PFSK-1 (cell line): Measurements from ENCODE around the gene PCSK6.

Source experiments
- FOXP2 ChIP-seq: optimal IDR thresholded peaks from 2 replicates; pipeline ENCODE3; 2011; ENCODE audit warnings: borderline replicate concordance, control low read depth, inconsistent platforms; ENCODE audit not compliant: insufficient read depth; ENCODE audit errors: extremely low read length, extremely low read depth
- POLR2AphosphoS5 ChIP-seq: IDR thresholded peaks from 2 replicates; pipeline ENCODE4 v1.6.1; 2012; ENCODE audit warnings: low read depth, mild to moderate bottlenecking, control low read depth, low read length, moderate library complexity
- REST ChIP-seq, 2 experiments: IDR thresholded peaks; 2 replicates each; pipeline versions ENCODE4 v1.6.1 to v1.8.0; 2011 to 2012; ENCODE audit warnings: low read depth in 2 of 2, low read length in 2 of 2, control low read depth in 1 of 2, inconsistent platforms in 1 of 2, mild to moderate bottlenecking in 1 of 2, moderate library complexity in 1 of 2; ENCODE audit not compliant: insufficient read depth in 1 of 2
- SIN3A ChIP-seq: IDR thresholded peaks from 2 replicates; pipeline ENCODE4 v1.6.1; 2012; ENCODE audit warnings: mild to moderate bottlenecking, low read length, moderate library complexity, borderline replicate concordance; ENCODE audit not compliant: insufficient read depth
- TAF1 ChIP-seq: IDR thresholded peaks from 2 replicates; pipeline ENCODE4 v1.6.1; 2012; ENCODE audit warnings: low read length, control low read depth, borderline replicate concordance; ENCODE audit not compliant: insufficient read depth

PCSK6 gene

DNA sequence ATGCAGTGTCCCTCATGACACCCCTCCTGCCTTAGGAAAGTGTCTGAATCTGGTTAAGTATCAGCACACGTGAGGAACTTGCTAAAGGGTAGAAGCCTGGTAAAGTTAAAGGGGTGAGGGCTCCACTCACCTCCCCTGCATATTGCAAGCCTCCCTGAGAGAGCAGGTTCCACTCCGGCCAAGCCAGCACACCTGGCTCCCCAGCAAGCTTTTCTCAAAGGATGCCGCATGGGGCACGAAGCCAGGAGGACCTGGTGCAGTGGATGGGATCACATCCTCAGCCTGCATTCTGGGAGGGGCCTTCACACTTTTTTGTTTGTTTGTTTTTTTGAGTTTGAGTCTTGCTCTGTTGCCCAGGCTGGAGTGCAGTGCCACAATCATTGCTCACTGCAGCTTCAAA lies 79.9 kb downstream of the PCSK6 start:
- TF ChIP-seq POLR2AphosphoS5 (no peak), SIN3A (no peak), FOXP2 (no peak), REST (IDR thresholded peaks at IDR 0.05; ENCODE audit: insufficient read depth in 1 of 2, low read depth in 2 of 2, low read length in 2 of 2) (no peak), TAF1 (no peak)

DNA sequence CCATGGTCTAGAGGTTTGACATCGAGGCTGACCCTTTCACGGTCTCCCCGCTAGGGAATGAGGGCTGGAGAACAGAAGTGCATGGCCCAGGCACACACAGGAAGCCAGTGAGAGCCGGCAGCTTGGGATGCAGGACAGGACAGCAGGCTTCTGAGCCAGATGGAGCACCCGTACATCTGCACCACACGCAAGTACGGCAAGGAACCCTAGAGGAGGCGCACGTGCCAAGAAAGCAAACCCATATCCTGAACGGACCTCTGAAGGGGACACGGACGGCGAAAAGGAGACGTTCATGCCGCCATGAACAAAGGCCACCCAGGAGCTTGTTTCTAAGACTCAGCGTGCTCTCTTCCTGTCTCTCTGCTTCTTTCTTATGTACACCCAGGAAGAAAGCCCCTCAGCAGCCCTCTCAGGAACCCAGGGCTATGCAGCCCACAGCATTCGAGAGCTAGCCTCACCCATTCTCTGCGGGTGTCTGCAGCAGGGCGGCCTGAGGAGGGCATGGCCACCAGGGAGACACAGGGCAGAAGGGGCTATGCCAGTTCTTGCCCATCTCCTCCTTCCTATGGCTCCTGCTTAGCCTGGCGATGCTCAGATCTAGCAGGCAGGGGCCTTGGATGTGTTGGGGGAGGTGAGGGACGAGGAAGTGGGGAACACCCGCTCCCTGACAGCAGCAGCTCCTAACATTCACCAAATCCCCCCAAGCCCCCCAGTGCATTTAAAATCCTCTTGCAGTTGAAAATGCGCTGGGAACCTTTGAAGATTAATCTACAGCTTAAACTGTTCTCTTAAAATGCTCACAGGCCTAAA lies 81.3 kb downstream of the PCSK6 start:
- no peak for TF ChIP-seq REST (IDR thresholded peaks at IDR 0.05; ENCODE audit: insufficient read depth in 1 of 2, low read depth in 2 of 2, low read length in 2 of 2)
- no peak for TF ChIP-seq FOXP2
- no peak for TF ChIP-seq POLR2AphosphoS5
- TF ChIP-seq SIN3A = no peak
- TF ChIP-seq TAF1 = no peak

DNA sequence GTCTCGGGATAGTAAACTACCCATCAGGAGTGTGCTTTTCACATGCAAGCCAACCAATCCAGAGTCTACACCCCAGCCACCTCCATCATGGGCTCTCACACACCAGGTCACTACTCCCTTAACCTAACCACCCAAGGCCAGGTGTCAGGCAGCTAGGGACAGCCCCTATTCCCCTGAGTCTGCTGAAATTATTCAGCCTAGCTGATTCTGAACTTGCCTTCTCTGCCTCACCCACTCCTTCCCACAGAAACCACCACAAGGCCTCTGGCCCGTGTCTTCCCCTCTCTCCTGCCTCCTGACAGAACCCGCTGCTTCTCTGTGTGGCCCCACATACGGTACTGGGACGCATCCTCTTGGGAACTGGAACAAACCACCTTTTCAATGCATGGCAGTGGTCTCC lies 82.1 kb downstream of the PCSK6 start:
- TF ChIP-seq TAF1 = no peak
- no peak for TF ChIP-seq POLR2AphosphoS5
- TF ChIP-seq REST (IDR thresholded peaks at IDR 0.05; ENCODE audit: insufficient read depth in 1 of 2, low read depth in 2 of 2, low read length in 2 of 2) = no peak
- TF ChIP-seq SIN3A = no peak
- no peak for TF ChIP-seq FOXP2

GRCh38 chr15:101406526-101407195 lies 82.8 kb downstream of the PCSK6 start:
- TF ChIP-seq SIN3A (no peak), TAF1 (no peak), POLR2AphosphoS5 (no peak), FOXP2 (no peak), REST (IDR thresholded peaks at IDR 0.05; ENCODE audit: insufficient read depth in 1 of 2, low read depth in 2 of 2, low read length in 2 of 2) (no peak)
